ENCODE results near the gene TSPAN12. TPM values are rescaled to one million over a fixed set of nuclear protein-coding genes. Genes with fewer than 3 reads are reported as not detected.

Gene TSPAN12
- total and polyA plus RNA-seq, 2 donors (not counting 1 experiment from before 2014, with no cell fraction given): not detected

- Histone ChIP-seq H3K4me1 (ENCODE audit: control insufficient read depth in 2 of 2, insufficient read depth in 2 of 2, low read length in 2 of 2) (no peaks in the 10 kb centered on the region), H3K9ac (ENCODE audit: low read length) (no peak overlapping the region), H3K9me3 (ENCODE audit: control extremely low read depth in 1 of 3, control insufficient read depth in 2 of 3, insufficient read depth in 1 of 3, low read length in 2 of 3) (no peaks in the 10 kb centered on the region), H3K4me3 (ENCODE audit: control extremely low read depth in 1 of 5, extremely low read depth in 1 of 5, insufficient read depth in 1 of 5, low read depth in 2 of 5, low read length in 4 of 5) (no peak overlapping the region), H4K20me1 (ENCODE audit: control insufficient read depth, insufficient read depth, low read length, poor library complexity, severe bottlenecking) (no peaks in the 10 kb centered on the region), H3K79me2 (ENCODE audit: control insufficient read depth, insufficient read depth, low read length) (no peaks in the 10 kb centered on the region), H3K36me3 (replicated peaks in 1 of 2; ENCODE audit: control extremely low read depth in 1 of 2, control insufficient read depth in 1 of 2, extremely low read depth in 1 of 2, insufficient read depth in 2 of 2, low read length in 1 of 2) (no peaks in the 10 kb centered on the region), H2AFZ (ENCODE audit: insufficient read depth, low read depth, low read length, poor library complexity, severe bottlenecking) (no peak overlapping the region), H3K27me3 (replicated peaks in 1 of 4; ENCODE audit: control extremely low read depth in 1 of 4, control insufficient read depth in 3 of 4, insufficient read depth in 4 of 4, low read length in 3 of 4) (peaks cover 0 to 14% (median 3%) of the 10 kb centered on the region in 4 experiments), H3K4me2 (replicated peaks; ENCODE audit: low read depth, low read length, poor library complexity, severe bottlenecking) (no peak overlapping the region), H3K27ac (ENCODE audit: low read length in 2 of 2) (no peak overlapping the region)
- CTCF ChIA-PET: no interaction called here
- POLR2A ChIA-PET: interaction anchor here (0.6 kb wide), 1 partner anchor 86 kb away, joined by 5 read pairs; the partner anchor contains the start of gene ING3
- Mint-ChIP-seq H3K4me1 (no peaks in the 10 kb centered on the region), H3K4me3 (no peak overlapping the region), H3K9me3 (ENCODE audit: insufficient read depth) (no peaks in the 10 kb centered on the region), H3K27me3 (peaks cover 46% of the 10 kb centered on the region), H3K27ac (no peak overlapping the region)
- ATAC-seq (ENCODE audit: low read depth) (no peak), DNase-seq (no peak)
- no peak for TF ChIP-seq EZH2 (IDR thresholded peaks at IDR 0.05; ENCODE audit: borderline replicate concordance, insufficient read depth, low read depth, low read length, poor library complexity, severe bottlenecking)
- TF ChIP-seq, protein P1, sequence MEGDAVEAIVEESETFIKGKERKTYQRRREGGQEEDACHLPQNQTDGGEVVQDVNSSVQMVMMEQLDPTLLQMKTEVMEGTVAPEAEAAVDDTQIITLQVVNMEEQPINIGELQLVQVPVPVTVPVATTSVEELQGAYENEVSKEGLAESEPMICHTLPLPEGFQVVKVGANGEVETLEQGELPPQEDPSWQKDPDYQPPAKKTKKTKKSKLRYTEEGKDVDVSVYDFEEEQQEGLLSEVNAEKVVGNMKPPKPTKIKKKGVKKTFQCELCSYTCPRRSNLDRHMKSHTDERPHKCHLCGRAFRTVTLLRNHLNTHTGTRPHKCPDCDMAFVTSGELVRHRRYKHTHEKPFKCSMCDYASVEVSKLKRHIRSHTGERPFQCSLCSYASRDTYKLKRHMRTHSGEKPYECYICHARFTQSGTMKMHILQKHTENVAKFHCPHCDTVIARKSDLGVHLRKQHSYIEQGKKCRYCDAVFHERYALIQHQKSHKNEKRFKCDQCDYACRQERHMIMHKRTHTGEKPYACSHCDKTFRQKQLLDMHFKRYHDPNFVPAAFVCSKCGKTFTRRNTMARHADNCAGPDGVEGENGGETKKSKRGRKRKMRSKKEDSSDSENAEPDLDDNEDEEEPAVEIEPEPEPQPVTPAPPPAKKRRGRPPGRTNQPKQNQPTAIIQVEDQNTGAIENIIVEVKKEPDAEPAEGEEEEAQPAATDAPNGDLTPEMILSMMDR (IDR thresholded peaks at IDR 0.05): no peak
- intact Hi-C loops (cut with micrococcal nuclease): no loop called here
- 97% methylated on average over 4 of the region's 6 CpGs for WGBS (ENCODE audit: insufficient coverage)
These were observed 6.4 kb upstream of the TSPAN12 start for GRCh38 chr7:120864141-120864900.

- H3K4me3 Mint-ChIP-seq: no peak overlapping the region
- ChIA-PET POLR2A (no interaction called here), CTCF (interaction anchor here (1.2 kb wide), 1 partner anchor 13 kb away, joined by 3 read pairs; no protein-coding TSS in a partner anchor)
- H3K27ac Mint-ChIP-seq: no peak overlapping the region
- no peaks in the 10 kb centered on the region for H3K36me3 ChIP-seq (replicated peaks in 1 of 2; ENCODE audit: control extremely low read depth in 1 of 2, control insufficient read depth in 1 of 2, extremely low read depth in 1 of 2, insufficient read depth in 2 of 2, low read length in 1 of 2)
- ATAC-seq (ENCODE audit: low read depth): no peak
- intact Hi-C loops (cut with micrococcal nuclease): no loop called here
- no CpG with 5 or more reads among the region's 3 CpGs for WGBS (ENCODE audit: insufficient coverage)
- H3K27me3 ChIP-seq (replicated peaks in 1 of 4; ENCODE audit: control extremely low read depth in 1 of 4, control insufficient read depth in 3 of 4, insufficient read depth in 4 of 4, low read length in 3 of 4): peaks cover 0 to 26% (median 12%) of the 10 kb centered on the region in 4 experiments
- no peak for DNase-seq
- peaks cover 3% of the 10 kb centered on the region for H3K4me1 Mint-ChIP-seq
- H4K20me1 ChIP-seq (ENCODE audit: control insufficient read depth, insufficient read depth, low read length, poor library complexity, severe bottlenecking): no peaks in the 10 kb centered on the region
- H3K9me3 ChIP-seq (ENCODE audit: control extremely low read depth in 1 of 3, control insufficient read depth in 2 of 3, insufficient read depth in 1 of 3, low read length in 2 of 3): no peaks in the 10 kb centered on the region
- no peak overlapping the region for H2AFZ ChIP-seq (ENCODE audit: insufficient read depth, low read depth, low read length, poor library complexity, severe bottlenecking)
- no peak overlapping the region for H3K9ac ChIP-seq (ENCODE audit: low read length)
- H3K4me2 ChIP-seq (replicated peaks; ENCODE audit: low read depth, low read length, poor library complexity, severe bottlenecking): no peak overlapping the region
- H3K4me3 ChIP-seq (ENCODE audit: control extremely low read depth in 1 of 5, extremely low read depth in 1 of 5, insufficient read depth in 1 of 5, low read depth in 2 of 5, low read length in 4 of 5): no peak overlapping the region
- peaks cover 58% of the 10 kb centered on the region for H3K27me3 Mint-ChIP-seq
- peaks cover 1 to 3% of the 10 kb centered on the region in 2 donors for H3K4me1 ChIP-seq (ENCODE audit: control insufficient read depth in 2 of 2, insufficient read depth in 2 of 2, low read length in 2 of 2)
- H3K9me3 Mint-ChIP-seq (ENCODE audit: insufficient read depth): no peaks in the 10 kb centered on the region
- no peak overlapping the region for H3K27ac ChIP-seq (ENCODE audit: low read length in 2 of 2)
- TF ChIP-seq, protein P1 (IDR thresholded peaks at IDR 0.05): no peak
- TF ChIP-seq EZH2 (IDR thresholded peaks at IDR 0.05; ENCODE audit: borderline replicate concordance, insufficient read depth, low read depth, low read length, poor library complexity, severe bottlenecking): no peak
- no peaks in the 10 kb centered on the region for H3K79me2 ChIP-seq (ENCODE audit: control insufficient read depth, insufficient read depth, low read length)
These were observed 5.1 kb upstream of the TSPAN12 start for GRCh38 chr7:120862987-120863590.
